ENCODE measurements around the gene KISS1R.
A peak's percentile ranks its signal among the peaks of the same experiment; 100 is the strongest.

Gene KISS1R

DNA sequence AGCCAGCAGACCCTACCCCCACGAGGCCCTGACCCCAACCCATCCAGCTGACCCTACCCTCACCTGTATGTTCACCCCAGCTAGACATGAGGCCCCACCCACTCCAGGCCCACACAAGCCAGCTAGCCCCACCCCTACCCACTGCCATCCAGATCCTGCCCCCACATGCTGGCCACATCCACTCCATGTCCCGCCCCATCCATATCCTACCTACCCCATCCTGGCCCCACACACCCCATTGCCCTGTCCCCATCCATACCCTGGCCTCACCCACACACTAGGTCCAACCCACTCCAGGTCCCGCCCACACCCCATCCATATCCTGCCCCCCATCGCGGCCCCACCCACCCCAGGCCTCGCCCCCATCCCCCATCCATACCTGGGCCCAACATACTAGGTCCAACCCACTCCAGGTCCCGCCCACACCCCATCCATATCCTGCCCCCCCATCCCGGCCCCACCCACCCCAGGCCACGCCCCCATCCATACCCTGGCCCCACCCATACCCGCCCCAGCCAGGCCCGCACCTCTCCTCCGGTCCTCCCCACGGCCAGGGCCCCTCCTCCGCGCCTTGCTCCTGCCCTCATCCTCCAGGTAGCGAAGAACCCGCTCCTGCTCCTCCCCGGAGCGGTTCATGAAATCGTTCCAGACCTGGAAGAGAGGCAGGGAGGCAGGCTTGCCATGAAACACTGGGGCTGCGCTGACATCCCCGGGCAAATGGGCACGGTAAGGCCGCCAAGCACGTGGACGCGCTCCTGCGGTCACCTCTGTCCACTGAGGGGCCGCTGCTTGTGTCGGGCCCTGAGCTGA, 16.6 kb upstream of the KISS1R start:
- no peak for DNase-seq (ENCODE audit: low read depth)

GRCh38 chr19:901216-902092, 15.7 kb upstream of the KISS1R start:
- DNase-seq (ENCODE audit: low read depth), result no peak

GRCh38 chr19:902093-902370, 15.1 kb upstream of the KISS1R start:
- DNase-seq (ENCODE audit: low read depth), result no peak

GRCh38 chr19:902446-903226, 14.5 kb upstream of the KISS1R start:
- no peak for DNase-seq (ENCODE audit: low read depth)

- DNase-seq (ENCODE audit: low read depth), result no peak
These were observed 13.8 kb upstream of the KISS1R start for GRCh38 chr19:903266-903797.

DNA sequence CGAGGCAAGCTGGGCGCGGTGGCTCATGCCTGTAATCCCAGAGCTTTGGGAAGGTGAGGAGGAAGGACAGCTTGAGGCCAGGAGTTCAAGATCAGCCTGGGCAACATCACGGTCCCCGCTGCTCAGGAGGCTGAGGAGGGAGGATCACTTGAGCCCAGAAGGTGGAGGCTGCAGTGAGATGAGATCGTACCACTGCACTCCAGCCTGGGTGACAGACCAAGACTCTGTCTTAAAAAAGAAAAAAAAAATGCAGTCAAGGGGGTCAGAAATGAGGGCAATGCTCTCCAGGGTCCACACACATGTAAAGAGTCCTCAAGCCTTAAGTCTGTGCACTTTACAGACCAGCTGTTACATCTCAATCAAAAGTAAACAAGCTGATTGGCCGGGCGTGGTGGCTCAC, 12.6 kb upstream of the KISS1R start:
- DNase-seq (ENCODE audit: low read depth), result no peak

GRCh38 chr19:906480-906879, 10.7 kb upstream of the KISS1R start:
- DNase-seq (ENCODE audit: low read depth), result no peak

GRCh38 chr19:907183-907853, 9.8 kb upstream of the KISS1R start:
- no peak for DNase-seq (ENCODE audit: low read depth)

- DNase-seq (ENCODE audit: low read depth), result no peak
These were observed 5.7 kb upstream of the KISS1R start for GRCh38 chr19:911197-912033.

DNA sequence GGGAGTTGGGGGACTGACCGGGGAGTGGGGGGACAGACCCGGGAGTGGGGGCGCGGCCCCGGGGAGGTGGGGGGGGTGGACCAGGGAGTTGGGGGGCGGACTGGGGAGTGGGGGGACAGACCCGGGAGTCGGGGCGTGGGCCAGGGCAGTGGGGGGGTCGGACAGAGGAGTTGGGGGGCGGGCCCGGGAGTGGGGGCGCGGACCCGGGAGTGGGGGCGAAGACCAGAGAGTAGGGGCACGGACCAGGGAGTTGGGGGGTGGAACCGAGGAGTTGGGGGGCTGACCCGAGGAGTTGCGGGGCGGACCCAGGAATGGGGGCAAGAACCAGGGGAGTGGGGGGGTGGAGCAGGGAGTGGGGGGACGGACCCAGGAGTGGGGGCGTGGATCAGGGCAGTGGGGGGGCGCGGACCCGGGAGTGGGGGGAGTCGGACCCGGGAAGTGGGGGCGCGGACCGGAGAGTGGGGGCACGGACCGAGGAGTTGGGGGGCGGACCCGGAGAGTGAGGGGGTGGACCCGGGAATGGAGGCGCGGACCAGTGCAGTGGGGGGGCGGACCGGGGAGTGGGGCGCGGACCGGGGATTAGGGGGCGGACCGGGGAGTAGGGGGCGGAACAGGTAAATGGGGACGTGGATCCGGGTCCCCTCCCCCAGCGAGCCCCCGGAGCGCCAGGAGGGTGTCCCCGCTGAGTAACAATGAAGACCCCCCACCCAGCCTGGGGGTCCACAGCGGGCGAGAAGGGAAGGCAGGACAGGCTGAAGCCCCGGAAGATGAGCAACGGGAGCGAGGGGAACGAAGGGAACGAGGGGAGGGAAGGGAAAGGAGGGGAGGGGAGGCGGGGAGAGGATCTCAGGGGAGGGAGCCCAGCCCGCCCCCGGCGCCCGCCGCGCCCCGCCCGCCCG, 4.7 kb upstream of the KISS1R start:
- no peak for DNase-seq (ENCODE audit: low read depth)

- DNase-seq (ENCODE audit: low read depth), result peak; percentile 82
These were observed 3.9 kb upstream of the KISS1R start, which contains the start of gene R3HDM4 for GRCh38 chr19:913080-913748. Gene R3HDM4 (minus strand): TSS chr19:913219. CDS start chr19:913157, 62 bp downstream.

DNA sequence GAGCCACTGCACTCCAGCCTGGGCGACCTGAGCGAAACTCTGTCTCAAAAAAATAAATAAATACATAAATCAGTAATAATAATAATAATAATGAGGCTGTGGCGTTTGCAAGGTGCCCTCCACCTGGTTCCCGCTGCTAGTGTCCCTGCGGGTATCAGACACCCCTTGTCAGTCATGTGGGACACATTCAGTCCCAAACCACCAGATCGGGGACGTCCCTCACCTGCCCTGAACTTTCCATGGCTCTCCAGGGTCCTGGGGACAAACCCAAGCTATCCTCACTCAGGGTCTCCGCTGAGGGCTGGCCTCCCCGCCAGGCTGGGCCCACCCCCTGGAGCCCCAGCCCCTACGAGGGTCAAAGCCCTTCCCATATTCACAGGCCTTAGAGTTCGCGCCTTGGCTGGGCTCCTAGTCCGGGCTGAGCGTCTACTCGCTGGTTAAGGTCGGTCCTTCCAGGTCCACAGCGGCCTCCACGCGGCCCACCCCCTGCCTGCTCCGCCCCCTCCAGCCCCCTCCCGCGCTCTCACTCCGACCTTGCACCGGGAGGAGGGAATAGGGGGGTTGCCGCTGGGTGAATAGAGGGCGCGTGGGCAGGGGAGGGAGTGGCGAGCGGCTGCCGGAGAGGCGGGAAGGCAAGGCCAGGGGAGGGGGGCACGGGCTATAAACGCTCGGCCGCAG, 349 bp upstream of the KISS1R start:
- DNase-seq (ENCODE audit: low read depth), result no peak

DNA sequence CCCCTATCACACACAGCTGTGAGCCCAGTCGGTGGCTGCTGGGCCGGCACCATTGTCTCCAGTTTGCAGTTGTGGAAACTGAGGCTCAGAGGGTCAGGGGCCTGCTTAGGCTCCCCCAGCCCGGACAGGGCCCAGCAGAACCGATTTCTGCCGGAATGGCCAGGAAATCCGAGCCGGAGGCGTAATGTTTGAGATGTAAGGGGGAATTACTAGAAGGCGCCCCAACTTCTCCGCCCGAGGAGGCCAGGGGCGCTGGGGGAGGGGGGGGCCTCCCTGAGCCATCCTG, 962 bp downstream of the KISS1R start:
- DNase-seq (ENCODE audit: low read depth), result no peak

DNA sequence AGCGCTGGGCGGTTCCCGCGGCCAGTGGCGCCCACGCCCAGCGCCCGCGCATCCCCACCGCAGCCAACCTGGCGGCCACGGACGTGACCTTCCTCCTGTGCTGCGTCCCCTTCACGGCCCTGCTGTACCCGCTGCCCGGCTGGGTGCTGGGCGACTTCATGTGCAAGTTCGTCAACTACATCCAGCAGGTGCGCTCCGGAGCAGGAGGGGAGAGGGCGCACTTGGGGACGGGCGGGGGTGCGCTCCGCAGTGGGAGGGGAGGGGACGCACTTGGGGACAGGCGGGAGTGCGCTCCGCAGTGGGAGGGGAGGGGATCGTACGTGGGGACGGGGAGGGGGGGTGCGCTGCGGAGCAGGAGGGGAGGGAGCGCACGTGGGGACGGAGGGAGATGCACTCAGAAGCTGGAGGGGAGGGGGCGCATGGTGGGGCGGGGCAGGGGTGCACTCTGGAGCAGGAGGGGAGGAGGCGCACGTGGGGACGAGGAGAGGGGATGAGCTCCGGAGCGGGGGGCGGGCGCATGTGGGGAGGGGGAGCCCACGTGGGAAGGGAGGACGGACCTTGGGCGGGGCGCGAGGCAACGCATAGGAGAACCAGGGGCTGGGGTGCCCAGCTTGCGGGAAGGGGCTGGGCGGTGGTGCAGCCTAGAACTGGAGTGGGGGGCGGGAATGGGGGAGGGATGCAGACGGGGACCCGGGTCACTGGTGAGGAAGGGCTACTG, 1.5 kb downstream of the KISS1R start:
- no peak for DNase-seq (ENCODE audit: low read depth)

- DNase-seq (ENCODE audit: low read depth), result peak; percentile 39
These were observed 2.3 kb downstream of the KISS1R start for GRCh38 chr19:919199-920050.

- DNase-seq (ENCODE audit: low read depth), result peak; percentile 64
These were observed 3.1 kb downstream of the KISS1R start for GRCh38 chr19:920051-920864.

Data from T-helper 22 cell (primary cell).